ENCODE data around the gene ZFYVE21.

Gene ZFYVE21

GRCh38 chr14:103726474-103726873 lies 10.9 kb downstream of the ZFYVE21 start:
- DNase-seq = no peak

GRCh38 chr14:103727313-103727980 lies 11.8 kb downstream of the ZFYVE21 start:
- DNase-seq = no peak

- no peak for DNase-seq
Observed at GRCh38 chr14:103728141-103728540, 12.5 kb downstream of the ZFYVE21 start.

GRCh38 chr14:103728721-103729120 lies 13.1 kb downstream of the ZFYVE21 start:
- no peak for DNase-seq

GRCh38 chr14:103729496-103730448 lies 14.2 kb downstream of the ZFYVE21 start:
- no peak for DNase-seq

- DNase-seq = no peak
Observed at GRCh38 chr14:103730490-103731035, 15.0 kb downstream of the ZFYVE21 start.

- DNase-seq = no peak
Observed at GRCh38 chr14:103731481-103731880, 15.9 kb downstream of the ZFYVE21 start.

- no peak for DNase-seq
Observed at GRCh38 chr14:103731916-103732867, 16.6 kb downstream of the ZFYVE21 start.

GRCh38 chr14:103732868-103733620 lies 17.4 kb downstream of the ZFYVE21 start:
- DNase-seq = no peak

- DNase-seq = no peak
Observed at GRCh38 chr14:103733651-103734050, 18.0 kb downstream of the ZFYVE21 start.

GRCh38 chr14:103734081-103734888 lies 18.7 kb downstream of the ZFYVE21 start:
- no peak for DNase-seq

- no peak for DNase-seq
Observed at GRCh38 chr14:103735022-103735421, 19.4 kb downstream of the ZFYVE21 start.

- no peak for DNase-seq
Observed at GRCh38 chr14:103735439-103735814, 19.8 kb downstream of the ZFYVE21 start.

- DNase-seq = no peak
Observed at GRCh38 chr14:103735815-103736545, 20.4 kb downstream of the ZFYVE21 start.

GRCh38 chr14:103736546-103737431 lies 21.2 kb downstream of the ZFYVE21 start:
- DNase-seq = no peak

- no peak for DNase-seq
Observed at GRCh38 chr14:103737432-103738045, 21.9 kb downstream of the ZFYVE21 start.

- DNase-seq = no peak
Observed at GRCh38 chr14:103738166-103738565, 22.6 kb downstream of the ZFYVE21 start.

- DNase-seq = no peak
Observed at GRCh38 chr14:103738701-103739451, 23.3 kb downstream of the ZFYVE21 start.
